COLO829 (cell line): ENCODE results near the gene FOXF1.

ENCODE experiments used
- DNase-seq: peaks from one replicate; pipeline ENCODE4 v3.0.0; 2012; ENCODE audit warnings: low spot score

FOXF1 gene

GRCh38 chr16:86517652-86518258 is 7.4 kb downstream of the FOXF1 start:
- peak; percentile 38 for DNase-seq

- no peak for DNase-seq
Observed at GRCh38 chr16:86519007-86519648, 8.8 kb downstream of the FOXF1 start.

- DNase-seq, result peak; percentile 42
Observed at GRCh38 chr16:86519649-86520316, 9.5 kb downstream of the FOXF1 start.

- DNase-seq, result no peak
Observed at GRCh38 chr16:86520317-86521210, 10.2 kb downstream of the FOXF1 start.

GRCh38 chr16:86521236-86522197 is 11.2 kb downstream of the FOXF1 start:
- DNase-seq, result no peak

GRCh38 chr16:86522634-86523033 is 12.3 kb downstream of the FOXF1 start:
- DNase-seq, result no peak

GRCh38 chr16:86523166-86523740 is 12.9 kb downstream of the FOXF1 start:
- no peak for DNase-seq

- no peak for DNase-seq
Observed at GRCh38 chr16:86524029-86524428, 13.7 kb downstream of the FOXF1 start.

GRCh38 chr16:86525696-86526095 is 15.4 kb downstream of the FOXF1 start:
- no peak for DNase-seq

- no peak for DNase-seq
Observed at GRCh38 chr16:86527366-86527765, 17.0 kb downstream of the FOXF1 start.

GRCh38 chr16:86528061-86528929 is 18.0 kb downstream of the FOXF1 start:
- no peak for DNase-seq

GRCh38 chr16:86529160-86529559 is 18.8 kb downstream of the FOXF1 start:
- DNase-seq, result no peak

- DNase-seq, result no peak
Observed at GRCh38 chr16:86530251-86531190, 20.2 kb downstream of the FOXF1 start.

- no peak for DNase-seq
Observed at GRCh38 chr16:86531191-86531545, 20.8 kb downstream of the FOXF1 start.

- DNase-seq, result no peak
Observed at GRCh38 chr16:86531641-86532525, 21.6 kb downstream of the FOXF1 start.

GRCh38 chr16:86532526-86532815 is 22.1 kb downstream of the FOXF1 start:
- no peak for DNase-seq

GRCh38 chr16:86533076-86533475 is 22.7 kb downstream of the FOXF1 start:
- DNase-seq, result no peak

- DNase-seq, result no peak
Observed at GRCh38 chr16:86533767-86534351, 23.5 kb downstream of the FOXF1 start.
